ENCODE measurements around the gene GRIFIN. TPM values are rescaled to one million over a fixed set of nuclear protein-coding genes. Genes with fewer than 3 reads are reported as not detected.

The GRIFIN gene
- total RNA-seq, 1 donor from 2014 or later = not detected

DNA sequence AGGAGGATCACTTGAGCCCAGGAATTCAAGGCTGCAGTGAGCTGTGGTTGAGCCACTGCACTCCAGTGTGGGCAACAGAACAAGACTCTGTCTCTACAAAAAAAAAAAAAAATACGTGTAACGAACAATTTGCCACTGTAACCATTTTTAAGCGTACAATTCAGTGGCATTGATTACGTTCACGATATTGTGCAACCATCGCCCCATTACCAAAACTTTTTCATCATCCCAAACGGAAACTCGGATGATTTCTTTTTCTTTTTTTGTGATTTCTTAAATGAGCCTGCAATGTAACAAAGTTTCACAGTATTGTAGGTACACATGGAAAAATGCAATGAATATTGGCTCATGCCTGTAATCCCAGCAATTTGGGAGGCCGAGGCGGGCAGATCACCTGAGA, 9.5 kb downstream of the GRIFIN start:
- Mint-ChIP-seq H3K4me1 (ENCODE audit: low read depth) (no peaks in the 10 kb centered on the region), H3K9me3 (ENCODE audit: low read depth) (no peaks in the 10 kb centered on the region), H3K4me3 (ENCODE audit: low read depth) (no peak overlapping the region), H3K36me3 (ENCODE audit: insufficient read depth) (no peaks in the 10 kb centered on the region), H3K27me3 (peaks cover 8% of the 10 kb centered on the region), H3K27ac (no peak overlapping the region)
- DNase-seq (ENCODE audit: low spot score, unreplicated experiment) = no peak
- no peak for TF ChIP-seq CTCF (IDR thresholded peaks at IDR 0.05; ENCODE audit: unreplicated experiment)

DNA sequence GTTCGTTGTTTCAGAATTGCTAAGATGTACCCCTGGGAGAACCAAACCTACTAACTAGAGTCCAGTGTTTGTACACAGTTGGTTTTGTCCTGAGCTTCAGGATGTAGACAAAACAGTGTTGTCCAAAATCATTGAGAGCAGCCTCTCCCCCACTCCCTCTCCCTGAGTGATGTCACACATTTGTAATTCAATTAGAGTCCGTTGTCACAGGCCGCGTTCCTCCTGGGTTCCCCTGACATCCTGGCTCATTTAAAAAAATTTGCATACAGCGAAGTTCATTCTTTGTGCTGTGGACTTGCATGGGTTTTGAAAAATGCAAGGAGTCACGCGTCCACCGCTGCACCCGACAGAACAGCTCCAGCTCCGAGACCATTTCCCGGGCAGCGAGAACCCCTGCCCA, 10.3 kb downstream of the GRIFIN start:
- no peaks in the 10 kb centered on the region for H3K36me3 Mint-ChIP-seq (ENCODE audit: insufficient read depth)
- H3K9me3 Mint-ChIP-seq (ENCODE audit: low read depth) = no peaks in the 10 kb centered on the region
- no peak overlapping the region for H3K4me3 Mint-ChIP-seq (ENCODE audit: low read depth)
- H3K4me1 Mint-ChIP-seq (ENCODE audit: low read depth) = no peaks in the 10 kb centered on the region
- no peak overlapping the region for H3K27ac Mint-ChIP-seq
- DNase-seq (ENCODE audit: low spot score, unreplicated experiment) = no peak
- H3K27me3 Mint-ChIP-seq = peaks cover 8% of the 10 kb centered on the region
- no peak for TF ChIP-seq CTCF (IDR thresholded peaks at IDR 0.05; ENCODE audit: unreplicated experiment)

DNA sequence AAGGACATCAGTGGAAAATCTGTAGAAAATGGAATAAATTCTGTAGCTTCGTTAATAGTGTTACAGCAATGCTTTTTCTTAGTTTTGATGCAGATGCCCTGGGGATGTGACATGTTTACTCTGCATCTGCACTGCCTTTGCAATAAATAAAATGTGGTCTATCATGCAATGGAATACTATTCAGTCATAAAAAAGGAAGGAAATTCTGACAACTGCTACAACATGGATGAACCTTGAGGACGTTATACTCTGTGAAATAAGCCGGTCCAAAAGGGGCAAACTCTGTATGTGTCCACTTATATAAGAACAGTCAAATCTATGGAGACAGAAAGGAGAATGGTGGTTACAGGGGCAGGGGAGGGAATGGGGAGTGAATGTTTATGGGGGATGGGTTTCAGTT, 13.5 kb downstream of the GRIFIN start:
- no peaks in the 10 kb centered on the region for H3K9me3 Mint-ChIP-seq (ENCODE audit: low read depth)
- no peak overlapping the region for H3K4me3 Mint-ChIP-seq (ENCODE audit: low read depth)
- no peak for TF ChIP-seq CTCF (IDR thresholded peaks at IDR 0.05; ENCODE audit: unreplicated experiment)
- no peaks in the 10 kb centered on the region for H3K4me1 Mint-ChIP-seq (ENCODE audit: low read depth)
- no peak for DNase-seq (ENCODE audit: low spot score, unreplicated experiment)
- H3K27ac Mint-ChIP-seq = no peak overlapping the region
- peaks cover 3% of the 10 kb centered on the region for H3K27me3 Mint-ChIP-seq
- no peaks in the 10 kb centered on the region for H3K36me3 Mint-ChIP-seq (ENCODE audit: insufficient read depth)

GRCh38 chr7:2461268-2462026, 14.8 kb downstream of the GRIFIN start:
- no peaks in the 10 kb centered on the region for H3K36me3 Mint-ChIP-seq (ENCODE audit: insufficient read depth)
- no peaks in the 10 kb centered on the region for H3K4me1 Mint-ChIP-seq (ENCODE audit: low read depth)
- no peaks in the 10 kb centered on the region for H3K9me3 Mint-ChIP-seq (ENCODE audit: low read depth)
- H3K27ac Mint-ChIP-seq = no peak overlapping the region
- TF ChIP-seq CTCF (IDR thresholded peaks at IDR 0.05; ENCODE audit: unreplicated experiment) = no peak
- peaks cover 3% of the 10 kb centered on the region for H3K27me3 Mint-ChIP-seq
- no peak overlapping the region for H3K4me3 Mint-ChIP-seq (ENCODE audit: low read depth)
- DNase-seq (ENCODE audit: low spot score, unreplicated experiment) = no peak

DNA sequence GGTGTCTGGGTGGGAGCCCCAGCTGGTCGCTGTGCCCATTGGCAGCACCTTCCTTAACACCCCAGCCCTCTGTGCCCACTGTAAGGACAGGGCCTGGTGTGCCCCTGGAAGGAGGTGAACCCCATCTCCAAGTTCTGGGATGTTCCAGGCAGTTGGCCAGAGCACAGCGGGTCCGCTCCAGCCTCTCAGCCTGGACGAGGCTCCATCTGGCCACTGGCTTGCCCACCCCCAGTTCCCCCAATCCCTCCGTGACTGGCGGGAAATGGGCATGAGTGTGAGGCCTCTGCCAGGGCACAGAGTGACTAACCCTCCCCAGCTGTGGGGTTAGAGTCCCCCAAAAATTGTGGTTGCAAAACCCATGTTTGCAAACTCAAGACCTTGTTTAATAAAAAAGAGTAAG, 15.6 kb downstream of the GRIFIN start:
- no peak overlapping the region for H3K4me3 Mint-ChIP-seq (ENCODE audit: low read depth)
- no peaks in the 10 kb centered on the region for H3K27me3 Mint-ChIP-seq
- no peaks in the 10 kb centered on the region for H3K4me1 Mint-ChIP-seq (ENCODE audit: low read depth)
- no peak for TF ChIP-seq CTCF (IDR thresholded peaks at IDR 0.05; ENCODE audit: unreplicated experiment)
- no peaks in the 10 kb centered on the region for H3K36me3 Mint-ChIP-seq (ENCODE audit: insufficient read depth)
- no peak overlapping the region for H3K27ac Mint-ChIP-seq
- no peaks in the 10 kb centered on the region for H3K9me3 Mint-ChIP-seq (ENCODE audit: low read depth)
- no peak for DNase-seq (ENCODE audit: low spot score, unreplicated experiment)

All from progenitor cell of endocrine pancreas (in vitro differentiated cells).